ENCODE data around the gene CSNK1A1. TPM values are rescaled to one million over a fixed set of nuclear protein-coding genes. Genes with fewer than 3 reads are reported as not detected.
A peak's percentile ranks its signal among the peaks of the same experiment; 100 is the strongest.
"Not testable (repeated sequence)": the region's sequence is repeated elsewhere in the genome, so short reads cannot be mapped to it uniquely, and the experiment has no call there.

The CSNK1A1 gene
- total RNA-seq, 1 donor from 2014 or later = 282 TPM

GRCh38 chr5:149544028-149544420 lies 7.2 kb downstream of the CSNK1A1 start:
- TF ChIP-seq, protein P1, sequence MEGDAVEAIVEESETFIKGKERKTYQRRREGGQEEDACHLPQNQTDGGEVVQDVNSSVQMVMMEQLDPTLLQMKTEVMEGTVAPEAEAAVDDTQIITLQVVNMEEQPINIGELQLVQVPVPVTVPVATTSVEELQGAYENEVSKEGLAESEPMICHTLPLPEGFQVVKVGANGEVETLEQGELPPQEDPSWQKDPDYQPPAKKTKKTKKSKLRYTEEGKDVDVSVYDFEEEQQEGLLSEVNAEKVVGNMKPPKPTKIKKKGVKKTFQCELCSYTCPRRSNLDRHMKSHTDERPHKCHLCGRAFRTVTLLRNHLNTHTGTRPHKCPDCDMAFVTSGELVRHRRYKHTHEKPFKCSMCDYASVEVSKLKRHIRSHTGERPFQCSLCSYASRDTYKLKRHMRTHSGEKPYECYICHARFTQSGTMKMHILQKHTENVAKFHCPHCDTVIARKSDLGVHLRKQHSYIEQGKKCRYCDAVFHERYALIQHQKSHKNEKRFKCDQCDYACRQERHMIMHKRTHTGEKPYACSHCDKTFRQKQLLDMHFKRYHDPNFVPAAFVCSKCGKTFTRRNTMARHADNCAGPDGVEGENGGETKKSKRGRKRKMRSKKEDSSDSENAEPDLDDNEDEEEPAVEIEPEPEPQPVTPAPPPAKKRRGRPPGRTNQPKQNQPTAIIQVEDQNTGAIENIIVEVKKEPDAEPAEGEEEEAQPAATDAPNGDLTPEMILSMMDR (IDR thresholded peaks at IDR 0.05) = no peak
- no peaks in the 10 kb centered on the region for H3K9me3 Mint-ChIP-seq (ENCODE audit: unreplicated experiment)
- no peak for DNase-seq (ENCODE audit: extremely low spot score, unreplicated experiment)
- peaks cover 55% of the 10 kb centered on the region for H3K4me1 Mint-ChIP-seq (ENCODE audit: unreplicated experiment)
- peaks cover 30% of the 10 kb centered on the region for H3K36me3 Mint-ChIP-seq (ENCODE audit: unreplicated experiment)
- H3K27me3 Mint-ChIP-seq (ENCODE audit: unreplicated experiment) = no peaks in the 10 kb centered on the region
- no peak overlapping the region for H3K27ac Mint-ChIP-seq (ENCODE audit: unreplicated experiment)
- H3K4me3 Mint-ChIP-seq (ENCODE audit: unreplicated experiment) = no peak overlapping the region

GRCh38 chr5:149543361-149544027 lies 7.7 kb downstream of the CSNK1A1 start:
- no peak for DNase-seq (ENCODE audit: extremely low spot score, unreplicated experiment)
- Mint-ChIP-seq H3K27ac (ENCODE audit: unreplicated experiment) (peak overlapping the region; percentile 17), H3K9me3 (ENCODE audit: unreplicated experiment) (no peaks in the 10 kb centered on the region), H3K27me3 (ENCODE audit: unreplicated experiment) (no peaks in the 10 kb centered on the region), H3K4me1 (ENCODE audit: unreplicated experiment) (peaks cover 51% of the 10 kb centered on the region), H3K4me3 (ENCODE audit: unreplicated experiment) (no peak overlapping the region), H3K36me3 (ENCODE audit: unreplicated experiment) (peaks cover 27% of the 10 kb centered on the region)
- TF ChIP-seq, protein P1 (IDR thresholded peaks at IDR 0.05) = no peak

DNA sequence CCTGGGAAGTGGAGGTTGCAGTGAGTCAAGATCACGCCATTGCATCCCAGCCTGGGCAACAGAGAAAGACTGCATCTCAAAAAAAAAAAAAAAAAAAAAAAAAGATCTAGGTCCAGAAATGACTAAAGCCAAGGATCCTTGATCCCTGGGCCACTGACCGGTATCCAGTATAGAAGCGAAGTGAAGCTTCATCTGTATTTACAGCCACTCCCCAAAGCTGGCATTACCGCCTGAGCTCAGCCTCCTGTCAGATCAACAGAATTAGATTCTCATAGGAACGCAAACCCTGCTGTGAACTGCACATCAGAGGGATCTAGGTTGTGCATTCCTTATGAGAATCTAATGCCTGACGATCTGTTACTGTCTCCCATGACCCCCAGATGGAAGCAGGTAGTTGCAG lies 9.3 kb downstream of the CSNK1A1 start:
- Mint-ChIP-seq H3K36me3 (ENCODE audit: unreplicated experiment) (peaks cover 22% of the 10 kb centered on the region), H3K9me3 (ENCODE audit: unreplicated experiment) (no peaks in the 10 kb centered on the region), H3K27me3 (ENCODE audit: unreplicated experiment) (no peaks in the 10 kb centered on the region), H3K4me3 (ENCODE audit: unreplicated experiment) (no peak overlapping the region), H3K27ac (ENCODE audit: unreplicated experiment) (no peak overlapping the region), H3K4me1 (ENCODE audit: unreplicated experiment) (peaks cover 41% of the 10 kb centered on the region)
- TF ChIP-seq, protein P1 (IDR thresholded peaks at IDR 0.05) = no peak
- no peak for DNase-seq (ENCODE audit: extremely low spot score, unreplicated experiment)

DNA sequence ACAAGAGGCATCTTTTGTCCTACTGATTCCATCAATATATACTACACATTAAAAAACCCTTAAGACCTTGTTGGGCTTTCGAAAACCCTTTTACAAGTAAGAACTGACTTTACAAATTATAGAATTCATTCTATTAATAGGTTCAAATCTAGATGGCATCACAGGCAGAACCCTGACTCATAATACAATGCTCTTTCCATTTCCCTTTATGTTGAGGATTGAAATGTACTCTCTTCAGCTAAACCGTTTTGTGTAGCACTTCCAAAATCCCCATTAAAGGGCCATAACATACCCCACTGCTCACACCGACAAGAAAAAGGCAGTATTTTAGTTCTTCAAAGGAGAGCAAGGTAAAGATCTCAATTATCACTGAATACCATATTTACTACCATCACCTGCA lies 11.2 kb downstream of the CSNK1A1 start:
- Mint-ChIP-seq H3K4me1 (ENCODE audit: unreplicated experiment) (peaks cover 41% of the 10 kb centered on the region), H3K27ac (ENCODE audit: unreplicated experiment) (peak overlapping the region; percentile 7), H3K9me3 (ENCODE audit: unreplicated experiment) (no peaks in the 10 kb centered on the region), H3K36me3 (ENCODE audit: unreplicated experiment) (peaks cover 19% of the 10 kb centered on the region), H3K27me3 (ENCODE audit: unreplicated experiment) (no peaks in the 10 kb centered on the region), H3K4me3 (ENCODE audit: unreplicated experiment) (no peak overlapping the region)
- DNase-seq (ENCODE audit: extremely low spot score, unreplicated experiment) = no peak
- TF ChIP-seq, protein P1 (IDR thresholded peaks at IDR 0.05) = no peak

DNA sequence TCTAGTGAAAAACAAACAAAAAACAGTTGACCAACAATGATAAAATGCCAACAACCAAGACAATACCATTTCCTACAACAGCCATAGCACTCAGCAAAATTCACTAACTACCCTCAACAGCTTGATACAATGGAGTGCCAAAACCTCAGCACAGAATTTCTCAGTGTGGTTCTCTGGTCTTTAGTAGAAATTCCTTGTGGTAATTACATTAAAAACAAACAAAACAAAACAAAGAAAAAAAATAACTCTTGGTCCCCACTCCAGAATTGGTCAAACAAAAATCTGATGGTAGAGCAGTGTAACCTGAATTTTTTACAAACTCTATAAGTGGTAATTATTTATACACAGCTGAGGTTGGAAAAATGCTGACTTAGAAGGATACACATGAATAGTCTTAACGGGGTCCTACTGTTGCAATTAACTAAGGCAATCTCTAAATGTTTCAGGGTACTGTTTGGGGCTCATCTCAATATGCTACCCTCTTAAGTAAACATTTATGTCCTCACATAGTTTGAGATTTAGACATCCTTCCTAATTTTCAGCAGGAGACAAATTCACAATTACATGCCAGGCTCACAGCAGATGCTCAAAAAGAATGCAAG lies 13.8 kb downstream of the CSNK1A1 start:
- H3K9me3 Mint-ChIP-seq (ENCODE audit: unreplicated experiment) = no peaks in the 10 kb centered on the region

DNA sequence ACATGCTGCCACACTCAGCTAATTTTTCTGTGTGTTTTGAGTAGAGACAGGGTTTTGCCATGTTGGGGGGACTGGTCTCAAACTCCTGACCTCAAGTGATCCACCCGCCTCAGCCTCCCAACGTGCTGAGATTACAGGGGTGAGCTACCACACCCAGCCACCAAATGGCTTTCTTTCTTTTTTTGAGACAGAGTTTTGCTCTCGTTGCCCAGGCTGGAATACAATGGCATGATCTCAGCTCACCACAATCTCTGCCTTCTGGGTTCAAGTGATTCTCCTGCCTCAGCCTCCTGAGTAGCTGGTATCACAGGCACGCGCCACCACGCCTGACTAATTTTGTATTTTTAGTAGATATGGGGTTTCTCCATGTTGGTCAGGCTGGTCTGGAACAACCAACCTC lies 15.5 kb downstream of the CSNK1A1 start:
- not testable (repeated sequence) for H3K27me3 Mint-ChIP-seq (ENCODE audit: unreplicated experiment); H3K9me3 Mint-ChIP-seq (ENCODE audit: unreplicated experiment); H3K36me3 Mint-ChIP-seq (ENCODE audit: unreplicated experiment); DNase-seq (ENCODE audit: extremely low spot score, unreplicated experiment); H3K27ac Mint-ChIP-seq (ENCODE audit: unreplicated experiment); H3K4me3 Mint-ChIP-seq (ENCODE audit: unreplicated experiment)
- peaks cover 40% of the 10 kb centered on the region for H3K4me1 Mint-ChIP-seq (ENCODE audit: unreplicated experiment)

More for the DNA sequence above, 13.8 kb downstream of the CSNK1A1 start:
- TF ChIP-seq, protein P1 (IDR thresholded peaks at IDR 0.05) = no peak
- no peak overlapping the region for H3K27ac Mint-ChIP-seq (ENCODE audit: unreplicated experiment)
- no peak overlapping the region for H3K4me3 Mint-ChIP-seq (ENCODE audit: unreplicated experiment)
- DNase-seq (ENCODE audit: extremely low spot score, unreplicated experiment) = no peak
- peaks cover 42% of the 10 kb centered on the region for H3K4me1 Mint-ChIP-seq (ENCODE audit: unreplicated experiment)
- no peaks in the 10 kb centered on the region for H3K27me3 Mint-ChIP-seq (ENCODE audit: unreplicated experiment)
- H3K36me3 Mint-ChIP-seq (ENCODE audit: unreplicated experiment) = peaks cover 9% of the 10 kb centered on the region

Measured in osteocyte (in vitro differentiated cells).